PFSK-1 (cell line): Measurements from ENCODE around the gene FAAP20.

Source experiments
- FOXP2 ChIP-seq: optimal IDR thresholded peaks from 2 replicates; pipeline ENCODE3; 2011; ENCODE audit warnings: borderline replicate concordance, control low read depth, inconsistent platforms; ENCODE audit not compliant: insufficient read depth; ENCODE audit errors: extremely low read length, extremely low read depth
- POLR2AphosphoS5 ChIP-seq: IDR thresholded peaks from 2 replicates; pipeline ENCODE4 v1.6.1; 2012; ENCODE audit warnings: low read depth, mild to moderate bottlenecking, control low read depth, low read length, moderate library complexity
- SIN3A ChIP-seq: IDR thresholded peaks from 2 replicates; pipeline ENCODE4 v1.6.1; 2012; ENCODE audit warnings: mild to moderate bottlenecking, low read length, moderate library complexity, borderline replicate concordance; ENCODE audit not compliant: insufficient read depth
- TAF1 ChIP-seq: IDR thresholded peaks from 2 replicates; pipeline ENCODE4 v1.6.1; 2012; ENCODE audit warnings: low read length, control low read depth, borderline replicate concordance; ENCODE audit not compliant: insufficient read depth
- TF ChIP-seq, protein P1 (sequence below), 2 experiments: IDR thresholded peaks; 2 replicates each; pipeline versions ENCODE4 v1.6.1 to v1.8.0; 2011 to 2012; ENCODE audit warnings: low read depth in 2 of 2, low read length in 2 of 2, control low read depth in 1 of 2, inconsistent platforms in 1 of 2, mild to moderate bottlenecking in 1 of 2, moderate library complexity in 1 of 2; ENCODE audit not compliant: insufficient read depth in 1 of 2

- TF ChIP-seq SIN3A, result no peak
- TF ChIP-seq, protein P1, sequence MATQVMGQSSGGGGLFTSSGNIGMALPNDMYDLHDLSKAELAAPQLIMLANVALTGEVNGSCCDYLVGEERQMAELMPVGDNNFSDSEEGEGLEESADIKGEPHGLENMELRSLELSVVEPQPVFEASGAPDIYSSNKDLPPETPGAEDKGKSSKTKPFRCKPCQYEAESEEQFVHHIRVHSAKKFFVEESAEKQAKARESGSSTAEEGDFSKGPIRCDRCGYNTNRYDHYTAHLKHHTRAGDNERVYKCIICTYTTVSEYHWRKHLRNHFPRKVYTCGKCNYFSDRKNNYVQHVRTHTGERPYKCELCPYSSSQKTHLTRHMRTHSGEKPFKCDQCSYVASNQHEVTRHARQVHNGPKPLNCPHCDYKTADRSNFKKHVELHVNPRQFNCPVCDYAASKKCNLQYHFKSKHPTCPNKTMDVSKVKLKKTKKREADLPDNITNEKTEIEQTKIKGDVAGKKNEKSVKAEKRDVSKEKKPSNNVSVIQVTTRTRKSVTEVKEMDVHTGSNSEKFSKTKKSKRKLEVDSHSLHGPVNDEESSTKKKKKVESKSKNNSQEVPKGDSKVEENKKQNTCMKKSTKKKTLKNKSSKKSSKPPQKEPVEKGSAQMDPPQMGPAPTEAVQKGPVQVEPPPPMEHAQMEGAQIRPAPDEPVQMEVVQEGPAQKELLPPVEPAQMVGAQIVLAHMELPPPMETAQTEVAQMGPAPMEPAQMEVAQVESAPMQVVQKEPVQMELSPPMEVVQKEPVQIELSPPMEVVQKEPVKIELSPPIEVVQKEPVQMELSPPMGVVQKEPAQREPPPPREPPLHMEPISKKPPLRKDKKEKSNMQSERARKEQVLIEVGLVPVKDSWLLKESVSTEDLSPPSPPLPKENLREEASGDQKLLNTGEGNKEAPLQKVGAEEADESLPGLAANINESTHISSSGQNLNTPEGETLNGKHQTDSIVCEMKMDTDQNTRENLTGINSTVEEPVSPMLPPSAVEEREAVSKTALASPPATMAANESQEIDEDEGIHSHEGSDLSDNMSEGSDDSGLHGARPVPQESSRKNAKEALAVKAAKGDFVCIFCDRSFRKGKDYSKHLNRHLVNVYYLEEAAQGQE (IDR thresholded peaks at IDR 0.05; ENCODE audit: insufficient read depth in 1 of 2, low read depth in 2 of 2, low read length in 2 of 2), result no peak
- no peak for TF ChIP-seq POLR2AphosphoS5
- no peak for TF ChIP-seq TAF1
- TF ChIP-seq FOXP2, result no peak
Observed at GRCh38 chr1:2166254-2166653, 28.3 kb downstream of the FAAP20 start.
